ENCODE data around the gene SLC12A3.
"Not testable (repeated sequence)": the region's sequence is repeated elsewhere in the genome, so short reads cannot be mapped to it uniquely, and the experiment has no call there.

SLC12A3 gene

DNA sequence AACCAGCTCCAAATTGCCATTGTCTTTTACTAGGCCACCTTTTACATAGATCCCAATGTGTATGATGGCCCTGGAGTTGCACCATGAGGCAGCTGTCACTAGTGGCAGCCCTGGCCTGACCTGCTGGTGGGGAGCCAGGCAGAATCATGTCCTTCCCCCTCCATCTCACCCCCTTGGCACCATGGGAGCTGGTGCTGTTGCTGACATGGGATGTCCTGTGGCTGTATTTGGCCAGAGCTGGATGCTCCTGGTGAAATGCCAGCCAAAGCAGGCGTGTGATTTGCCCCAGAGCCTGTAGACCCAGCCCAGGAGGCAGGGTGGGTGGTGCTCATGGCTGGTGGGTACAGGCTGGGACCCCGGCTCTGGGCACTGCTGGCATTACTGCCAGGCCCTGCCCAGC is 18.6 kb downstream of the SLC12A3 start:
- Mint-ChIP-seq H3K9me3 (no peaks in the 10 kb centered on the region), H3K36me3 (ENCODE audit: low read depth) (no peaks in the 10 kb centered on the region), H3K27me3 (ENCODE audit: low read depth) (no peaks in the 10 kb centered on the region), H3K4me1 (ENCODE audit: low read depth) (no peaks in the 10 kb centered on the region), H3K27ac (no peak overlapping the region), H3K4me3 (no peak overlapping the region)
- DNase-seq (ENCODE audit: low spot score) = no peak

DNA sequence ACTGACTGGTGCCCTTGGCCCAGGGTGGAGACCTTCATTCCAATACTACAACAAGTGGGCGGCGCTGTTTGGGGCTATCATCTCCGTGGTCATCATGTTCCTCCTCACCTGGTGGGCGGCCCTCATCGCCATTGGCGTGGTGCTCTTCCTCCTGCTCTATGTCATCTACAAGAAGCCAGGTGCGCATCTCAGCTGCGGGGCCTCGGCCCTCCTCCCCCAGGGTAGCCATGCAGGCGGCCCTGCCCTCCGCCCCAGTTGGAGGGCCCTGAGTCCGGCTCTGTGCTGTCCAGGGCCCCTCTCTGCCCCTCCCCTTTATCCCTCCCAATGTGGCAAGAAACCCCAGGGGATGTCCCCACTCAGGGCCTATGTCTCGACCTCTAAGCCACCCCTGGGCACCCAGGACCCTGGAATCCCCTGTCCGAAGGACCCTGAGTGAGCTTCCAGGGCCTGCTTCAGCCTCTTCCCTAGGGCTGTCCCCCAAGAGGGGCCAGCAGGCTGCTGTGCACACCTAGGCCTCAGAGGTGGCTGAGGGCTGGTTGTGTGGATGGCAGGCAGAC is 19.1 kb downstream of the SLC12A3 start:
- no peak for DNase-seq (ENCODE audit: low spot score)
- Mint-ChIP-seq H3K27me3 (ENCODE audit: low read depth) (no peaks in the 10 kb centered on the region), H3K9me3 (no peaks in the 10 kb centered on the region), H3K4me3 (no peak overlapping the region), H3K27ac (no peak overlapping the region), H3K36me3 (ENCODE audit: low read depth) (no peaks in the 10 kb centered on the region), H3K4me1 (ENCODE audit: low read depth) (no peaks in the 10 kb centered on the region)

DNA sequence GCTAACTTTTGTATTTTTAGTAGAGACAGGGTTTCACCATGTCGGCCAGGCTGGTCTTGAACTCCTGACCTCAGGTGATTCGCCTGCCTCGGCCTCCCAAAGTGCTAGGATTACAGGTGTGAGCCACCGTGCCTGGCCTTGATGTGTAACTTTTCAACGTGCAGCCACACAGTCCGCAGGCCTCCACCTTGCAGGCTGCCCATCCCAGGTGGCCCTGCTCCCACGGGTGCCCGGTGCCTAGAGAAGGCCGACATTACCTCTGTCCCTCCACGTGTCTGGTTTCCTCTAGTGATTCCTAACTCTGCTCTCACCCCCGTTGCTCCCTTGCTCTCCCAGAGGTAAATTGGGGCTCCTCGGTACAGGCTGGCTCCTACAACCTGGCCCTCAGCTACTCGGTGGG is 19.9 kb downstream of the SLC12A3 start:
- not testable (repeated sequence) for H3K27ac Mint-ChIP-seq; H3K9me3 Mint-ChIP-seq; H3K4me3 Mint-ChIP-seq; H3K4me1 Mint-ChIP-seq (ENCODE audit: low read depth); DNase-seq (ENCODE audit: low spot score); H3K36me3 Mint-ChIP-seq (ENCODE audit: low read depth); H3K27me3 Mint-ChIP-seq (ENCODE audit: low read depth)

DNA sequence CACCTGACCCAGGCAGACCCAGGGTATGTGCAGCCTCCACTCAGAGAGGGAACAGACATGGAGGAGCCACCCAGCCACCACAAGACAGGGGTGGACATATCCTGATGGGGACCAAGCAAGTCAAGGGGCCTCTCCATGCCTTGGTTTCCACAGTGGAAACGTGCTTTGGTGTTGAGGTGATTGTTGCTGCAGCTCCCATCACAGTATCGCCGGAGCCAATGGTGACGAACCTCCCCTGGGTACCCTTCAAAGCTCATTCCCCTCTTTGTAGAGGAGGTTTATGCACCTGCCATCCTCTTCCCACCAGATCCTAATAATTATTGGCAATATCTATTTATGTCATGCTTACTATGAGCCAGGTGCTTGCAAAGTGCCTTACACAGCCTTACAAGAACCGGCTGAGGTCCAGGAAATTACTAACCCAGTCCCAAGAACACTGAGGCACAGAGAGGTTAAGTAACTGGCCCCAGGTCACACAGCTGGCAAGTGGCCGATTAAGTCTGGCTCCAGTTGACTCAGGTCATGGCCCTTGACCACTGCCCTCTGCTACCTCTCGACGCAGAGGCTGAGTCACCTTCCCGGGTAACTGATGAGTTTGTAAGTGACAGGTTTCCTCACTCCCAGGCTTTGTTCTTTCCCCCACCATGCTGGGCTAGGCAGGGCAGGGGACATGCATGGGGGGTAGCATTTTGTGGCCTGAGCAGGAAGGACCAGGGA is 20.6 kb downstream of the SLC12A3 start:
- no peak overlapping the region for H3K27ac Mint-ChIP-seq

DNA sequence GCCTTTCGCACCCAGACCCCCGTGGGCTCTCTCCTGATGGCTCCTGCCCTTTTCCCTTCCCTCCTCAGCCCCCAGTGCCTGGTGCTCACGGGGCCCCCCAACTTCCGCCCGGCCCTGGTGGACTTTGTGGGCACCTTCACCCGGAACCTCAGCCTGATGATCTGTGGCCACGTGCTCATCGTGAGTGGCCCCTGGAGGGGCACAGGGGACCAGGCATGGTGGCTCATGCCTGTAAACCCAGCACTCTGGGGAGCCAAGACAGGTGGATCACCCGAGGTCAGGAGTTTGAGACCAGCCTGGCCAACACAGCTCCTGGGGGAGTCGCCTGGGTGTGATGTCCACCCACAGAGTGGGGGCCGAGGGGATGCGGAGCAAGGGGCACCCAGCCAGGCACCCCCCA is 21.3 kb downstream of the SLC12A3 start:
- no peak for DNase-seq (ENCODE audit: low spot score)

More for the DNA sequence above, 20.6 kb downstream of the SLC12A3 start:
- Mint-ChIP-seq H3K36me3 (ENCODE audit: low read depth) (no peaks in the 10 kb centered on the region), H3K27me3 (ENCODE audit: low read depth) (no peaks in the 10 kb centered on the region), H3K4me3 (no peak overlapping the region), H3K4me1 (ENCODE audit: low read depth) (no peaks in the 10 kb centered on the region), H3K9me3 (no peaks in the 10 kb centered on the region)
- DNase-seq (ENCODE audit: low spot score) = no peak

DNA sequence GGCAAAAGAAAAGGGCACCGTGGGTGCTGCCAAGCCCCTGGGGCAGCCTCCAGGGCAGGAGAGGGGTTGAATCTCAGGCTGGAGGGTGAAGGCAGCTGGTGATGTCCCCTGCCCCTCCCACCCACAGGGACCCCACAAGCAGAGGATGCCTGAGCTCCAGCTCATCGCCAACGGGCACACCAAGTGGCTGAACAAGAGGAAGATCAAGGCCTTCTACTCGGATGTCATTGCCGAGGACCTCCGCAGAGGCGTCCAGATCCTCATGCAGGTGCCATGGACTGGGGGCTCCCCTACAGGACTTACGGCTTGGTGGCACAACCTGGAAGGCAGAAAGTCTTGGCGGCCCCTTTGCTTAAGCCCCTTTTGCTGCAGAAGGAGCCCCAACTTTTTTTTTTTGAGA is 21.8 kb downstream of the SLC12A3 start:
- no peaks in the 10 kb centered on the region for H3K27me3 Mint-ChIP-seq (ENCODE audit: low read depth)
- no peaks in the 10 kb centered on the region for H3K36me3 Mint-ChIP-seq (ENCODE audit: low read depth)
- no peaks in the 10 kb centered on the region for H3K4me1 Mint-ChIP-seq (ENCODE audit: low read depth)

More for the DNA sequence above, 21.3 kb downstream of the SLC12A3 start:
- Mint-ChIP-seq H3K36me3 (ENCODE audit: low read depth) (no peaks in the 10 kb centered on the region), H3K4me1 (ENCODE audit: low read depth) (no peaks in the 10 kb centered on the region), H3K27ac (no peak overlapping the region), H3K4me3 (no peak overlapping the region), H3K27me3 (ENCODE audit: low read depth) (no peaks in the 10 kb centered on the region), H3K9me3 (no peaks in the 10 kb centered on the region)

DNA sequence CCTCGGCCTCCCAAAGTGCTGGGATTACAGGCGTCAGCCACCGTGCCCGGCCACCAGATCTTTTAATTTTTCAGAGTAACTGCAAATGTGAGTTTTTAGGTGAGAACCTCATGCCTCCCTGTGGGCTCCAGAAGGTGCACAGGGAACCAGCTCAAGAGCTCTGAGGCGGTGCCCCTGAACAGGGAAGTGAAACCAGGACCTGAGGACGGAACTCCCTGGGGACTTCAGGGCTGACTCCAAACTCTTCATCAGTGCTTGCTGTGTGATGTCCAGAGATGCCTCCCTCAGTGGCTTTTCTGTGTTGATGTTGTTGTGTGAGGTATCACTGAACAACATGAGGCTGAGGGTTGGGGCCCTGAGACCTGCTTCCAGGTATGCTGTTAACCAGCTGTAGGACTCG is 23.8 kb downstream of the SLC12A3 start:
- no peak for DNase-seq (ENCODE audit: low spot score)
- H3K4me3 Mint-ChIP-seq = no peak overlapping the region
- H3K4me1 Mint-ChIP-seq (ENCODE audit: low read depth) = no peaks in the 10 kb centered on the region
- H3K36me3 Mint-ChIP-seq (ENCODE audit: low read depth) = no peaks in the 10 kb centered on the region
- no peak overlapping the region for H3K27ac Mint-ChIP-seq
- no peaks in the 10 kb centered on the region for H3K9me3 Mint-ChIP-seq
- no peaks in the 10 kb centered on the region for H3K27me3 Mint-ChIP-seq (ENCODE audit: low read depth)

More for the DNA sequence above, 21.8 kb downstream of the SLC12A3 start:
- no peaks in the 10 kb centered on the region for H3K9me3 Mint-ChIP-seq
- no peak overlapping the region for H3K4me3 Mint-ChIP-seq
- no peak for DNase-seq (ENCODE audit: low spot score)
- no peak overlapping the region for H3K27ac Mint-ChIP-seq

DNA sequence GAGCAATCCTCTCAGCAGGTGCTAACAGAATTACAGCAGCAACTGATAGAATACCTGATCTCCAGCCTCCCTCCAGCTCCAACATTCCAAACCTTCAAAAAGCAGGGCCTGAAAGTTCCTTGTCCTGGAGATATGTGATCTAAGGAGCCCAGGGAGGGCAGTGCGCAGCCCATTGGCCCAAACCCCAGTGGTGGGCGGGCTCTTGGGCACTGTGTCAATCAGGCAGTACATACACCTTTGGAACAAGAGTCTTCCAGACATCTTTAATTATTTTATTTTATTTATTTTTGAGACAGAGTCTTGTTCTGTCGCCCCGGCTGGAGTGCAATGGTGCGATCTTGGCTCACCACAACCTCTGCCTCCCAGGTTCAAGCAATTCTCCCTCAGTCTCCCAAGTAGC is 24.2 kb downstream of the SLC12A3 start:
- Mint-ChIP-seq H3K27me3 (ENCODE audit: low read depth) (peaks cover 1% of the 10 kb centered on the region), H3K4me3 (no peak overlapping the region), H3K27ac (no peak overlapping the region), H3K36me3 (ENCODE audit: low read depth) (no peaks in the 10 kb centered on the region), H3K9me3 (no peaks in the 10 kb centered on the region), H3K4me1 (ENCODE audit: low read depth) (no peaks in the 10 kb centered on the region)
- DNase-seq (ENCODE audit: low spot score) = no peak

DNA sequence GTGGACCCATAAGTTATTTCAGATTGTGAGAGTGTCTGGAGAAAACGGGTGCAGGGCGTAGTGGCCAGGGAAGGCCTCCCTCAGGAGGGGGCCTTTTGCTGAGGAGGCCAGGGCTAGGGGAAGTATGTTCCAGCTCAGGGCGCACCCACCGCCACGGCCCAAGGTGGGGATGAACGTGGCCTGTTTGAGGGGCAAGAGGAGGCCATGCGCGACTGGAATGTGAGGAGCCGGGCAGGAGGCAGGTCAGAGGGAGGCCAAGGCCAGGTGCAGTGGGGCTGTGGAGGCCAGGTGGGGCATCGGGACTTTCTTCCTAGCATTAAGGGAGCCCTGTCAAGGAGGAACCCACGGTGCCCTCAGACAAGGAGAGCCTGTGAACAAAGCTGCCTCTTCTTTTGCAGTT is 26.7 kb downstream of the SLC12A3 start:
- Mint-ChIP-seq H3K4me1 (ENCODE audit: low read depth) (no peaks in the 10 kb centered on the region), H3K9me3 (no peaks in the 10 kb centered on the region), H3K27ac (no peak overlapping the region), H3K4me3 (no peak overlapping the region), H3K27me3 (ENCODE audit: low read depth) (peaks cover 3% of the 10 kb centered on the region), H3K36me3 (ENCODE audit: low read depth) (no peaks in the 10 kb centered on the region)
- no peak for DNase-seq (ENCODE audit: low spot score)

DNA sequence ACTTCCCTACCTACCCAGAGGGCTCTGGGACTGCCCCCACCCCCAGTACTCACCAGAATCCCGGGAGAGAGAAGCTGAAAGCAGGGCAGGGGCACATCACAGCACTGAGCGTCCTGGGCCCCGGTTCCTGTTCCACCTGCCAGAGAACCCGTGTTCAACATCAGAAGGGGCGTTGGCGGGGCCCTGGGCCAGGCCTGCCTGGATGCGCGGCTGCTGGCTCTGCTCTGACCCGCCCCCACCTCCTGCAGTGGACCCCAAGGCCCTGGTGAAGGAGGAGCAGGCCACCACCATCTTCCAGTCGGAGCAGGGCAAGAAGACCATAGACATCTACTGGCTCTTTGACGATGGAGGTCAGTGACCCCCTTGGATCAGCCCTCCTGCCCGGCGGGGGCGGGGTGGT is 27.7 kb downstream of the SLC12A3 start:
- no peak overlapping the region for H3K4me3 Mint-ChIP-seq
- no peak overlapping the region for H3K27ac Mint-ChIP-seq
- H3K9me3 Mint-ChIP-seq = no peaks in the 10 kb centered on the region
- peaks cover 2% of the 10 kb centered on the region for H3K4me1 Mint-ChIP-seq (ENCODE audit: low read depth)
- H3K27me3 Mint-ChIP-seq (ENCODE audit: low read depth) = peaks cover 3% of the 10 kb centered on the region
- DNase-seq (ENCODE audit: low spot score) = no peak
- no peaks in the 10 kb centered on the region for H3K36me3 Mint-ChIP-seq (ENCODE audit: low read depth)

DNA sequence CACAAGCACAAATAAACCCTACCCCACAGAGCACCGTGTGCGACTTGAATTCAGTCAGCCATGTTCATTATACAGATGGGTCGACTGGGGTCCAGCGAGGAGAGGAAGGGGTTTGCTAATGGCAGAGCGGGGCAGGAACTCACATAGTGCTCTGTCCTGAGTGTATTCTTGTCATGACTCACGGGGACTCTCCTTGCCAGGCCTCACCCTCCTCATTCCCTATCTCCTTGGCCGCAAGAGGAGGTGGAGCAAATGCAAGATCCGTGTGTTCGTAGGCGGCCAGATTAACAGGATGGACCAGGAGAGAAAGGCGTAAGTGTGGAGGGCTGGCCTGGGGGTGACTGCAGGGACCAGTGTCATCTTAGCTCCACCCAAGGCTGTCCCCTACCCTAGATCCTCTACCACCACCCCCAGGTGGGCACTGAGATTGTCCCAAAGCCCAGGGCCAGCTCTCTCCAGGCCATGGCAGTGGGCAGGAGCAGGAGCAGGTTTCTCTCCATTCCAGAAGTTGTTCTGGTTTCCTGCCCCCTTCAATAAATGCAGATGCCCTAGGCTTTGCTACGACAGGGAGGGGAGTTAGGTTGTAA is 29.4 kb downstream of the SLC12A3 start:
- Mint-ChIP-seq H3K4me1 (ENCODE audit: low read depth) (peaks cover 11% of the 10 kb centered on the region), H3K27ac (no peak overlapping the region), H3K4me3 (no peak overlapping the region), H3K9me3 (no peaks in the 10 kb centered on the region), H3K36me3 (ENCODE audit: low read depth) (no peaks in the 10 kb centered on the region), H3K27me3 (ENCODE audit: low read depth) (peaks cover 8% of the 10 kb centered on the region)
- DNase-seq (ENCODE audit: low spot score) = no peak

DNA sequence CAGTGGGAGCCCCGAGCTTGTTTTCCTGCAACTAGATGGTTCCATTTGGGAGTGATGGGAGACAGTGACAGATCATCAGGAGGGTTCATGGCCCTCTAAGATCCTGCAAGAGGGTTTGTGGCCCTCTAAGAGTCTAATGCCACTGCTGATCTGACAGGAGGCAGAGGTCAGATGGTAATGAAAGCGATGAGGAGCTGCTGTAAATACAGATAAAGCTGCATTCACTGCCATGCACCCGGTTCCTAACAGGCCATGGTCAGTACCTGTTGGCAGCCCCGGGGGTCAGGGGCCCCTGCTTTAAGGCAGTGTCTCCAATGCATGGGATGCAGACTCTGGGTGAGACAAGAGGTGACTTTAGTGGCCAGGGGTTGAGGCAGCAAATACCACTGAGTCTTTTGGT is 30.8 kb downstream of the SLC12A3 start:
- Mint-ChIP-seq H3K9me3 (no peaks in the 10 kb centered on the region), H3K27me3 (ENCODE audit: low read depth) (peaks cover 12% of the 10 kb centered on the region), H3K36me3 (ENCODE audit: low read depth) (no peaks in the 10 kb centered on the region), H3K4me1 (ENCODE audit: low read depth) (peaks cover 13% of the 10 kb centered on the region), H3K27ac (no peak overlapping the region), H3K4me3 (no peak overlapping the region)
- no peak for DNase-seq (ENCODE audit: low spot score)

DNA sequence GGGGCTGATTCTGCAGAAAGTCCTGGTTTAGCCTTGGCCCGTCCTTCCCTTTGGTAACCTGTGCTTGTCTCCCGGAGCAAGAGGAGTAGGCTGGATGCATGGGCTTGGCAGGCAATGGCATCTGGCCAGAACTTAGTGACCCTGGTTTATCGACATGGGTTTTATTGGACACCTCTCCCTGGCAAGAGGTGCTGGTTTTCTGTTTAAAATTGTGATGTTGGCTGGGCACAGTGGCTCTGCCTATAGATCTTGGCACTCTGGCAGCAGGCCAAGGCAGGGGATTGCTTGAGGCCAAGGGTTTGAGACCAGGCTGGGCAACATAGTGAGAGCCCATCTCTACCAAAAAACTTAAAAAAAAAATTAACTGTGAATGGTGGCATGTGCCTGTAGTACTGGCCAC is 31.2 kb downstream of the SLC12A3 start:
- Mint-ChIP-seq H3K27me3 (ENCODE audit: low read depth) (peaks cover 16% of the 10 kb centered on the region), H3K4me3 (no peak overlapping the region), H3K4me1 (ENCODE audit: low read depth) (peaks cover 13% of the 10 kb centered on the region), H3K36me3 (ENCODE audit: low read depth) (no peaks in the 10 kb centered on the region), H3K27ac (no peak overlapping the region), H3K9me3 (no peaks in the 10 kb centered on the region)
- no peak for DNase-seq (ENCODE audit: low spot score)

DNA sequence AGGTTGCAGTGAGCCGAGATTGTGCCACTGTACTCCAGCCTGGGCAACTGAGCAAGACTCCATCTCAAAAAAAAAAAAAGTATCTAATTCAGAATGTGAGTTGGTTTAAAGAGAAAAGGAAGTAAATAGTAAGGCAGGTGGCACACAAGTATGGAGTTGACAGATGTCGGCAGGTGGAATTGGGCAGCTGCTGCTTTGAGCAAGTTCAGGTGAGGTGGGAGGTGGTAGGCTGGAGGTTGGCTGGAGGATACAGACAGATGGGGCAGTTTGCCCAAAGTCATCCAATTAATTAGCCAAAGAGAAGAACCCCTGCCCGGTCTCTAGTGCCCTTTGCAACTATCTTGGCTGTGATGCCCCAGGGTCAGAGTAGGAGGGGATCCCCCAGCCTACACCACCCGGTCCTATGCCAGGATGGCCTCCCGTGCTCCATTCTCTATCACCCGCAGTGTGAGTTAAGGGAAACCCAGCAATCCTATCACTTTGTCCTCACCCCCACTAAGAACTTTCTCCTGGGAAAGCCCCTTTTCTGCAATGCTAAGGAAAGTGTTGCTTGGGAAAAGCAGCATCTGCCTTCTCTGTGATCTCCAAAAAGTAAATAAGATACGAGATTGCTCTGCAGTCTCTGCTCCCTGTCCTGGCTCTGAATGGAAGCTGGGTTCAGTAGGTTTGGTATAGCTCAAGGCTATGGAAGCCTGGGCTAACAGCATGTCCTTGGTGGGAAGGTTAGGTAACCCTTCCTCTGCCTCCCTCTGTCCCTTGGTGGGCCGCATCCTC is 32.2 kb downstream of the SLC12A3 start:
- Mint-ChIP-seq H3K27me3 (ENCODE audit: low read depth) (peaks cover 16% of the 10 kb centered on the region), H3K36me3 (ENCODE audit: low read depth) (no peaks in the 10 kb centered on the region), H3K4me3 (no peak overlapping the region), H3K4me1 (ENCODE audit: low read depth) (peaks cover 13% of the 10 kb centered on the region), H3K9me3 (no peaks in the 10 kb centered on the region), H3K27ac (no peak overlapping the region)
- DNase-seq (ENCODE audit: low spot score) = no peak
